Hepatocyte (in vitro differentiated cells): ENCODE measurements around the gene MRTFB.

Experiments
- EZH2 ChIP-seq: fragments of 200-600 bp; sonication (generic); IDR thresholded peaks from 2 replicates; pipeline ENCODE4 v1.6.1; 2016; ENCODE audit warnings: antibody characterized with exemption, mild to moderate bottlenecking, borderline replicate concordance
- EZH2phosphoT487 ChIP-seq: fragments of 200-600 bp; sonication (generic); IDR thresholded peaks from one replicate; pipeline ENCODE4 v1.6.1; 2018; ENCODE audit warnings: antibody characterized with exemption, mild to moderate bottlenecking, low read depth, moderate library complexity; ENCODE audit not compliant: unreplicated experiment, severe bottlenecking
- TF ChIP-seq, protein P1 (sequence below): fragments of 200-600 bp; sonication (generic); IDR thresholded peaks from 2 replicates; pipeline ENCODE4 v1.5.1; 2016; ENCODE audit warnings: antibody characterized with exemption, mild to moderate bottlenecking; ENCODE audit not compliant: poor library complexity

DNA sequence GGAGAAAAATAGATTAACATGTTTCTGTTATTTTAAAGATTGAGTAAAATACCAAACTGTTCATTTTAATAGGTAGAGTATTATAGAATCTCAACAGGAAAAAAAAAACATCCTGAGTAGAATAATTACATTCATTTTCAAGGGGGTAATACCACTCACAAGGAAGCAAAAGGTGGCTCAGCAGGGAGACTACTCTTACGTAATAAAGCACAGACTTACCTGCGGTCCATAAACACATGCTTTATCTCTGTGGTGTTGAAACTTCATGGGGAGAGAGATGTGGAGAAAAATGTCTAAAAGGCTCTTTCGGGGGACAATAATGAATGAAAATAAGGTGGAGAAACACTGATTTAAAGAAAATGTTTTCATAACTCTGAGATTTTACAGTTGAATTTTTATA is 171.7 kb downstream of the MRTFB start:
- TF ChIP-seq, protein P1, sequence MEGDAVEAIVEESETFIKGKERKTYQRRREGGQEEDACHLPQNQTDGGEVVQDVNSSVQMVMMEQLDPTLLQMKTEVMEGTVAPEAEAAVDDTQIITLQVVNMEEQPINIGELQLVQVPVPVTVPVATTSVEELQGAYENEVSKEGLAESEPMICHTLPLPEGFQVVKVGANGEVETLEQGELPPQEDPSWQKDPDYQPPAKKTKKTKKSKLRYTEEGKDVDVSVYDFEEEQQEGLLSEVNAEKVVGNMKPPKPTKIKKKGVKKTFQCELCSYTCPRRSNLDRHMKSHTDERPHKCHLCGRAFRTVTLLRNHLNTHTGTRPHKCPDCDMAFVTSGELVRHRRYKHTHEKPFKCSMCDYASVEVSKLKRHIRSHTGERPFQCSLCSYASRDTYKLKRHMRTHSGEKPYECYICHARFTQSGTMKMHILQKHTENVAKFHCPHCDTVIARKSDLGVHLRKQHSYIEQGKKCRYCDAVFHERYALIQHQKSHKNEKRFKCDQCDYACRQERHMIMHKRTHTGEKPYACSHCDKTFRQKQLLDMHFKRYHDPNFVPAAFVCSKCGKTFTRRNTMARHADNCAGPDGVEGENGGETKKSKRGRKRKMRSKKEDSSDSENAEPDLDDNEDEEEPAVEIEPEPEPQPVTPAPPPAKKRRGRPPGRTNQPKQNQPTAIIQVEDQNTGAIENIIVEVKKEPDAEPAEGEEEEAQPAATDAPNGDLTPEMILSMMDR: no peak
- TF ChIP-seq EZH2phosphoT487 (no peak), EZH2 (no peak)
